NCI-H446 (cell line): ENCODE results near the gene TIPRL.

Experiments used
- DNase-seq, 2 experiments: peaks; one replicate each; lab custom pipeline; 2025; lab: John Stamatoyannopoulos, UW

The TIPRL gene

GRCh38 chr1:168213349-168213748 is 34.6 kb downstream of the TIPRL start:
- DNase-seq = no peak

- DNase-seq = peak in 1 of 2 experiments; percentile 18
These were observed 37.4 kb downstream of the TIPRL start for GRCh38 chr1:168216171-168216570.

GRCh38 chr1:168217664-168218063 is 38.9 kb downstream of the TIPRL start:
- no peak for DNase-seq

GRCh38 chr1:168218658-168219057 is 39.9 kb downstream of the TIPRL start:
- no peak for DNase-seq

DNA sequence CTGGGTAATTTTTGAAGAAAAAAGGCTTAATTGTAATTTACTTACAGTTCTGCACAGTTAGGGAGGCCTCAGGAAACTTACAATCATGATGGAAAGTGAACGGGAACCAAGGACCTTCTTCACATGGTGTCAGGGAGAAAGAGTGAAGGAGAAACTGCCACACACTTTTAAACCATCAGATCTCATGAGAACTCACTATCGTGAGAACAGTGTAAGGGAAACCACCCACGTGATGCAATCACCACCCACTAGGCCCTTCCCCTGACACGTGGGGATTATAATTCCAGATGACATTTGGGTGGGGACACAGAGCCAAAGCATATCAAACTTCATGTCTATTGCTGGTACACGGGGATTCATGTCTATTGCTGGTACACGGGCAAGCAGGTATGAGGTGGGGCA is 41.7 kb downstream of the TIPRL start:
- DNase-seq = no peak

GRCh38 chr1:168221275-168221674 is 42.5 kb downstream of the TIPRL start:
- no peak for DNase-seq

DNA sequence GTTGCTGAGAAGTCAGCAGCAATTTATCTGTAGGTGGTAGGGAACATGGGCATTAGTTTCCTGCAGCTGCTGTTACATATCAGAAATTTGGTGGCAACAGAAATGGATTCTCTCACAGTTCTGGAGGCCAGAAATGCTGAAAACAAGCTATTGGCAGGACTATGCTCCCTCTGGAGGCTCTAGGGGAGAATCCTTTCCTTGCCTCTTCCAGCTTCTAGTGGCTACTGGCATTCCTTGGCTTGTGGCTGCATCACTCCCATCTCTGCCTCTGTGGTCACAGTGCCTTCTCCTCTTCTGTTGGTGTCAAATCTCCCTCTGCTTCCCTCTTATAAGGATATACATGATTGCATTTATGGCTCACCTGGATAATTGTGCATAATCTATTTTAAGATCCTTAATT is 44.5 kb downstream of the TIPRL start:
- DNase-seq = no peak

GRCh38 chr1:168223681-168224540 is 45.1 kb downstream of the TIPRL start:
- no peak for DNase-seq

DNA sequence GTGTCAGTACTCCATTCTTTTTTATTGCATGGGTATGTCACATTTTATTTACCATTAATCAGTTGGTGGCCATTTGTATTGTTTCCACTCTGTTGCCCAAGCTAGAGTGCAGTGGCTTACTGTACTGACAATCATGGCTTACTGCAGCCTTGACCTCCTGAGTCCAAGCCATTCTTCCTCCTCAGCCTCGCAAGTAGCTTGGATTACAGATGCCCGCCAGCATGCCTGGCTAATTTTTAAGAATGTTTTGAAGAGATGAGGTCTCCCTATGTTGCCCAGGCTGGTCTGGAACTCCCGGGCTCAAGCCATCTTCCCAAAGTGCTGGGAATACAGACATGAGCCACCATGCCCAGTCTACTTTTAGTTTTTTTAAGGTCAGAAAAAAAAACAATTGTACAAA is 46.2 kb downstream of the TIPRL start:
- no peak for DNase-seq

DNA sequence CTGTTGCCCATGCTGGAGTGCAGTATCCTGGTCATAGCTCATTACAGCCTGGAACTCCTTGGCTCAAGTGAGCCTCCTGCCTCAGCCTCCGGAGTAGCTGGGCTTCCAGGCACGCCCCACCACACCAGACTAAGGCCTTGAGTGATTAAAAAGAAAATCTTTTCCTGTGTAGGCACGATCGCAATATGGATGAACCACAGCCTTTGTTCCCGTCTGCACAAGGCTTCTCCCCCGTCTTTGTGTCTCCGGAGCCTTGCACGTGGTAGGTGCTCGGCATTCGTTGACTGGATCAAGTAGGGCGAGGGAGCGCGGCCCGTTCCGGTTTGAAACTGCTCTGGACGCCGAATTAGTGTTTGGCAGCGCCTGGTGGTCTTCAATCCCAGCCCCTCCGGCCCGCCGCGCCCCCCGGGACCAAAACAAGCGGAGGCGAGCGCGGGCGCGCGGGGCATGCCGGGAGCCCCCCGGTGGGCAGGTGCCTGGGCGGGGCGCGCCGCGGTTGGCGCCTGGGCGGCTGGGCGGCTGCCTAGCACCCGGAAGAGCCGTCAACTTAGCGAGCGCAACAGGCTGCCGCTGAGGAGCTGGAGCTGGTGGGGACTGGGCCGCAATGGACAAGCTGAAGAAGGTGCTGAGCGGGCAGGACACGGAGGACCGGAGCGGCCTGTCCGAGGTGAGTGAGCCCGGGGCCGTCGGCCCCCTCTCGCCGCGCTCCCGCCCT is 46.9 kb downstream of the TIPRL start, which contains the start of gene SFT2D2:
Gene SFT2D2 (plus strand): TSS at position 529 of the 715 bp plus-strand sequence. CDS start 76 bp downstream, at position 605.
- peak; percentile 75 to 86 for DNase-seq

DNA sequence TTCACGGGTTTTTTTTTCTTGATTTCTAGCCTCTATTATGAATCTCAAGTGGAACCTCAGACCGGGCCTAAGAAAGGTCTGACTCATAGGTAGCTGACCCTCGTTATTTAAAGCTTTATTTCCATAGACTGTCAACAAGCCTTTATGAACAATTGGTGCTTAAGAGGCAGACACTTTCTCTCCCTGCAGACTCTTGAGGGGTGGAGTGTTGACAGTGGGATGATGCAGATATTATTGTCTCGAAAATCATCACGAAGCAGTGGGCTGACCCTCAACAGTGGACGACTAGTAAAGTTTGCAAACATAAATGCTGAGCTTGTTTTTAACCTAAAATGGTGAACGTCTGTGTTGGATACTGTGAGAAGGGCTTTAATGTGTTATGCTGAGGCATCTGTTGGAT is 48.9 kb downstream of the TIPRL start:
- no peak for DNase-seq

DNA sequence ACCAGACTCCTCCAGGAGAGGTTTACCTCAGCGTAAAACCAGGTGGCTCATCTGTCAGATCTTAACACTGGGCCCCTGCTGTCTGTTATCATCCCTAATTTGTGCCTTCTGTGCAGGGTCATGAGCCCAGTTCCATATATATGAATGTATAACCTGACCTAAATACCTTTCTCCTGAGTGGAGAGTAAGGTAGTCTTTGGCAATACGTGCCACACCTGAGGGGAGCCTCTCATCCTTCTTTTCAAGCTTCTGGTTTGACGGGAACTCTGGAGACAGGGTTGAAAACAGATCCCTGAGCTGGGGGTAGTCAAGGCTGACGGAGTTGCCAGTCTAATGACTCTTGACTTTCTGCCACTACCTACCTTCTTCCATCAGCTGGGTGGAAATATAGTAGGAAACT is 51.1 kb downstream of the TIPRL start:
- DNase-seq = no peak

GRCh38 chr1:168230709-168231108 is 51.9 kb downstream of the TIPRL start:
- no peak for DNase-seq

DNA sequence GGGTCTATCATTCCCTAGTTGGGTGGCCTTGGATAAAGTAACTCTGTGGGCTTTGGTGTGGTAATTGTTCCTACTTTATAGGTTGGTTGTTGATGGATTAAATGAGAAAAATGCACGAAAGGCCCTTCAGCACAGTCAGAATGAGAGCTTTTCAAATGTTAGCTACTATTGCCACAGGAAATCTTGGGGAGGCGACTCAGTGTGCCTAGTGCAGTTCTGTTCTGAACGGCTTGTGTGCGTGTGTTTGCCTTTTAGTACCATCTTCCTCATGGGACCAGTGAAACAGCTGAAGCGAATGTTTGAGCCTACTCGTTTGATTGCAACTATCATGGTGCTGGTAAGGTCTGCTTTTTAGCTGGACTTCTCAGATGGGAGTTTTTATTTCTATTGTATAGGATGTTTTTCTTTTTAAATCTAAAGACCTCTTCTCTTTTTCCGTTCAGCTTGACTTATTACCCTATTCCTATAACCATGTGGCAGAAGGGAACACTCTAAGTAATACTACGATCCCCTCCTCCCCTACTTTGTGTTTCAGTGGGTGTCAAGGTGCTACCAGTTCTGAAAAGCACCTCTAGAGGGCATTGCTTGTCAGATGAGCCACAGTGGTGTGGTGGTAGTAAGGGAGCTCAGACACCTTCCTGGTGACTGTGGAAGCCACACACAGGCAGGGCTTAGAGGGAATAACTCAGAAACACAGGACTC is 56.2 kb downstream of the TIPRL start:
- DNase-seq = peak in 1 of 2 experiments; percentile 59

DNA sequence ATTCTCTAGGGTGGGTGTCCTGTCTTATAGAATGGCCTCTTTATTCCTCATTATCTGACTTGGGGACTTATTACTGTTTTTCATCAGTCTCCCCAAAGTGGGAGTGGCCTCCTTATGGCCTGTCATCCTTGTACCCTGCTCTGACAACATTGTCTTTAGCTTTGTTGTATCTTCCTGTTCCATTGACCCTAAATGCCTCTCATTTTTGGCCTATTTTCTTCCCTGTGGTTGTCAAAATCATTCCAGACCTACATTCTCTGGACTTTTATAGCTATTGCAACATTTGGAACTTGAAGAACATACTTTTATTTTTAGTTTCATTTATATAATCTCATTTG is 56.8 kb downstream of the TIPRL start:
- DNase-seq = no peak

DNA sequence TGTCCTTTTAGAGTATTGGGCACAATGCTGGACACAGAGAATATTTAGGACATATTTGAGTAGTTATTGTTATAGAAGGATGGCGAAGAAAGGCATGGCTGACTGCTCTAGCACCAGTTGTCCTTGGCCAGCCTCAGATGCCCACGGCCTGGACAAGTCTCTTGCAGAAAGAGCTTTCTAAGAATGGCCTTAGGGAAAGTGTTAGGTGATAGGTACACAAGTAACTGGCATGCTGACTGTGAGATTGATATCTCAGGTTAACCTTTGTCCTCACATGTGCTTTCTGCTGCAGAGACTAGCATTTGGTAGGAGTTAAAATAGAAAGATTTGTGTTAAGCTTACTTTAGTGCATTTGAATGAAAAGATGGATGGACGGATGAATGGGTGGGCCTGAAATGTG is 57.2 kb downstream of the TIPRL start:
- DNase-seq = no peak

GRCh38 chr1:168236836-168237611 is 58.3 kb downstream of the TIPRL start:
- no peak for DNase-seq

DNA sequence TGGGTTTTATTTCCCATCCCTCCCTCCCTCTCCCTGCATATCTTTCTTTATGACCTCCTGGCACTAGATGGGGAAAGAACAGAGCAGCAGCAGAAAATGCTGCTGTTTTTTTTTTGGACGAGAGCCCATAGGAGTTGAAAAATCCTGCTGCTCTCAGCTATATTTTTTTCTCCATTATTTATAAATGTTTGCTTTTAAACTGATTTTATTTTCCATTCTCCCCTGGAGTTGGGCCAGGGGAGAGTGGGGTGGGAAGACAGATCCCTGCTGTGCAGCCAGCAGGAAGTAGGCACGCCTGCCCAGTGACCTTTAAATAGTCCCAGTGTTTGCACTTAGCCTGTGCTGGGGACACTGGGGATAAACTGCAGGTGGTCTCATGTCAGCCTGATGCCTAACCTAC is 64.4 kb downstream of the TIPRL start:
- DNase-seq = no peak

DNA sequence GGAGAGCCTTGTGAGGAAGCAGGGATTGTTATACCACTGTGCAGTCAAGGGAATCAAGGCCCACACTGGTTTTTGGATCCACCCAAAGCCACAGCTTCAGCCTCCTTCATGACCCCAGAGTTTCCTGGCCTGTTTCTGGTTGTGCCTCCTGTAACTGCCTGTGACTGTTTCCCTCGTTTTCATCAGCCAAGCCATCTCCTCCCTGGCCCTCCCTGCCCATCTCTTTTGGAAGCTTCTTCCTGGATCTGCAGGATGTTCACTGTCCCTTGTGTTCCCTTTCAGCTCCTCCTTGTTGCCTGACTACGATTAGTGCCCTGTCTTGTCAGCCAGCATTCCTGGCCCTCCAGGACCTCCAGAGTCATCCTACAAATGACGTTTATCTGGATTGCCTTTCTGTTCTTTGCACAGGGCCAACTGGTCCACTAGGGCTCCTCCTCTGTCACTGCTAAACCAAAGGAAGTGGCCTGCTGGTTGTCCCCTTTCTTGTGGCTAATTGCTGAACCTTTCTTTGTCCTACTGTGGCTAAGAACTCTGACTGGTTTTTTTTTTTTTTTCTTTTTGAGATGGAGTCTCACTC is 65.0 kb downstream of the TIPRL start:
- DNase-seq = no peak

GRCh38 chr1:168245042-168245441 is 66.3 kb downstream of the TIPRL start:
- no peak for DNase-seq

DNA sequence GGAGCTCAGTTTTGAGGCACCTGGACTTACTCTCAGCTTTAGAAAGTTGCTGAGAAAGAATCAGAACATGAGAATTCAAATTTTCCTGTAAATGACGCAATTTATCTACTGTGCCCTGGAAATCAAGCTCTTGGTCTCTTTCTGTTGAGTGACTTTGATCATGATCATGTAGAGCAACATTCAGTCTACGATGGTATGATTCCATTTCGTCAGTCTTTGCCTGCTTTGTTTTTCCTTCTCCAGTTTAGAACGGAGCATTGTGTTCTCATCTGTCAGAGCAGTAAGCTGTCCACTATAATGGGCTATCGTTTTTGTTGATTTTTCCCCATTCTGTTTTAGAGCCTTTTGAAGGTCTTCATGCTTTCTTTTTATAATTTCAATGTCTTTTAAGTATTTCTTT is 67.7 kb downstream of the TIPRL start:
- no peak for DNase-seq
